IPS-15b (cell line): ENCODE results near the gene TMEM41B.
"Not testable (repeated sequence)": the region's sequence is repeated elsewhere in the genome, so short reads cannot be mapped to it uniquely, and the experiment has no call there.

Source experiments
- H3K27me3 ChIP-seq: one replicate; pipeline ENCODE4 v1.6.1; 2013; ENCODE audit warnings: low read length; ENCODE audit not compliant: control insufficient read depth, insufficient read depth
- H3K36me3 ChIP-seq: one replicate; pipeline ENCODE4 v1.6.1; 2013; ENCODE audit warnings: low read length; ENCODE audit not compliant: control insufficient read depth, insufficient read depth
- H3K4me1 ChIP-seq: one replicate; pipeline ENCODE4 v1.6.1; 2013; ENCODE audit warnings: mild to moderate bottlenecking, low read length; ENCODE audit not compliant: control insufficient read depth, insufficient read depth
- H3K4me3 ChIP-seq: one replicate; pipeline ENCODE4 v1.5.1; 2013; ENCODE audit warnings: low read depth, low read length
- H3K9ac ChIP-seq: one replicate; pipeline ENCODE4 v1.6.1; 2013; ENCODE audit warnings: low read depth, mild to moderate bottlenecking, low read length
- H3K9me3 ChIP-seq: one replicate; pipeline ENCODE4 v1.6.1; 2013; ENCODE audit warnings: mild to moderate bottlenecking, low read length; ENCODE audit not compliant: control insufficient read depth, insufficient read depth

Gene TMEM41B

DNA sequence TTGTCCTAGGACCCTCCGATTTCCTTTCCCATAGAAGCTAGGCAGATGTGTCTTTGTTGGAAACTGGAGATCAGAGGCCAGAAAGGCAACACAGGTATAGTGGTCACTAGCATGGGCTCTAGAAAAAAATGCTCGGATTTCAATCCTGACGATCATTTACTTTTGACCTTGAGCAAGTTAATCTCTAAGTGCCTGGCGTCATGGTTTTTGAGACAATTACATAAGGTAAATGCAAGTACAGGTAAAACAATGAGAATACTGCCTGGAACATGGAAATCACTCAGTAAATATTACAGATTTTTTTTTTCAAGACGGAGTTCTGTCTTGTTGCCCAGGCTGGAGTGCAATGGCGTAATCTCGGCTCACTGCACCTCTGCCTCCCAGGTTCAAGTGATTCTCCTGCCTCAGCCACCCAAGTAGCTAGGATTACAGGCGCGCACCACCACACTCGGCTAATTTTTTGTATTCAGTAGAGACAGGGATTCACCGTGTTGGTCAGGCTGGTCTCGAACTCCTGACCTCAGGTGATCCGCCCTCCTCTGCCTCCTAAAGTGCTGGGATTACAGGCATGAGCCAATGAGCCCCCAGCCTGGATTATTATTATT is 48.2 kb downstream of the TMEM41B start:
- peak overlapping the region; percentile 91 for H3K4me3 ChIP-seq
- peaks cover 8% of the 10 kb centered on the region for H3K4me1 ChIP-seq
- no peaks in the 10 kb centered on the region for H3K27me3 ChIP-seq
- no peaks in the 10 kb centered on the region for H3K36me3 ChIP-seq
- no peaks in the 10 kb centered on the region for H3K9me3 ChIP-seq
- no peak overlapping the region for H3K9ac ChIP-seq

DNA sequence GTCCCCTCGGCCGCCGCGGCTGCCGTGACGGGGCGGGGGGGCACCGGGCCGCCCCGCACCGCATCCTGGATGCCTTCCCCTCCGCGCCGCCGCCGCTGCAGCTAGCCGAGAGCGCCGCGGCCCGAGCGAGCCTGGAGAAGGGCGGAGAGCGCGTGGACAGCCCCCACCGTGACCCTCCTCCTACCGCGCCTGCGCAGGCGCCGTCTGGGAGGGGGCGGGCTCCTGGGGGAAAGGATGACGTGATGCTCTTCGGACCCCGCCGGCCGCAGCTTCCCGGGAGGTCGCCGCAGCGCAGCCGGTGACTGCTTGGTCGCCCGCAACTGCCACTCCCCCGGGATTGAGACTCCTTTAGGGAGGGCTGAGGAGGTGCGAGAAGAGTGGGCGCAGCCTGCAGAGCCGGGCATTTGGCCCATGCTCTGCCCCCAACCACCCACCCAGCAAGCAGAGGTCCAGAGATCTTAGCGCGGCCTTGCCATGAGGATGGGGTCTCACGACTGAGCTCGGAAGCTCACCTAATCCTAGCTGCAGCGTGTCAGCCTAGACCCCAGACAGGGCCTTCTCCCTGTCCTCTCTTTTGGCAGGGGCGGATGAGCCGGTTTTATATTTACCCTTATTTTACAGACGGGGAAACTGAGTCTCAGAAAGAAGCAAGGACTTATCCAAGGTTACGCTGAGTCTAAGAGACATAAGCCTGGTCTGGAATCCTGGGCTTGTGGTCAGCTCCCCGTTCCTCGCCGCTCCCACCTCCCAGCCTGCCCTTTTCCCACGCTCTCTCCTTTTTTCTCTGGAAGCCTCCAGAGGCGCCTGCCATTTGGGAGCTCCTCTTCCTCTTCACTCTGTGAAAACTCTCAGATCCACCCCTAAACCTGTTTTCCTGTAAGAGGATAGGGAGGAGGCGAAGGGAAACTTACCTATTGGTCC is 48.9 kb downstream of the TMEM41B start, which contains the start of gene DENND5A:
Gene DENND5A (minus strand): TSS at position 140 of the 921 bp plus-strand sequence. CDS start 281 bp downstream, outside the sequence.
- Histone ChIP-seq H3K36me3 (no peaks in the 10 kb centered on the region), H3K4me1 (peaks cover 8% of the 10 kb centered on the region), H3K9ac (peak within 1 kb of the TSS; percentile 71), H3K27me3 (no peaks in the 10 kb centered on the region), H3K9me3 (no peaks in the 10 kb centered on the region), H3K4me3 (peak within 1 kb of the TSS; percentile 91)

DNA sequence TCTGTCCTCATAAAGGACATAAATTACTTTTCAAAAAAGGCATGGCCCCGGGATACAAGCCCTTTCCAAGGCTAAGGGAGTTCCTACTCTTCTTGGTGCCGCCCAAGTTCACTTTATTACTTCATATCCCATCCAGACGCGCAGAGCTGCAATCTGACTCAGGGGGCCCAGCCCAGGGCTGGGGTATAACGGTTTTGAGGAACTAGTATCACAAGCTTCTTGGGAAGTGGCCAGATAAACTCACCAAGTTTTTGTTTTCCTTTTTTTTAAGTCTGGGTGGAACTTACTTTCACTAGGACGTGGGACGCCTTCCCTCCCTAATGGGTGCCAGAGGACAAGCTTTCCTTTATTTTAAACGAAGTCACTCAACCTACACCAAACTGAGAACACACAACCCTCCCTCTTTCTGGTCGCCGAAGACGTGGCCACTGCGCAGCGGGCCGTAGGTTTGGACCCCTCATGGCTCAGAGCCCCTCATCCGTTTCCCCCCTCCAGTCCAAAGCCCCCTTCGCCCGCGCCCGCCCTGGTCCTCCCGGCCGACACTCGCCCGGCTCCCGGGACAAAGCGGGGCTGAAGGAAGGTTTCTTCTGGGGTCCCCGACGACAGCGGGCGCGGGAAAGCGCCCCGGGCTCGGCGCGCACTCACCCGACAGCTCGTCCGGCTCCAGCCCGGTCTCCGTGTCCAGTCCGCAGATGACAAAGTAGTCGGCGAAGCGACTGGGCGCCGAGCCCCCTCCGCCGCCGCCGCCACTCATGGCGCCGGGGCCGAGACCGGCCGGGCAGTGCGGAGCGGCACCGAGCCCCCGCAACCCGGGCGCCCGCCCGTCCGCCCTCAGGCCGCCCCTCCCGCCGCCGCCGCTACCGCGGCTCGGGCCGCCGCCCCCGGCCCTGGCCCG is 49.8 kb downstream of the TMEM41B start:
- Histone ChIP-seq H3K27me3 (no peaks in the 10 kb centered on the region), H3K4me1 (peaks cover 8% of the 10 kb centered on the region), H3K4me3 (peak overlapping the region; percentile 91), H3K9me3 (no peaks in the 10 kb centered on the region), H3K9ac (peak overlapping the region; percentile 71), H3K36me3 (no peaks in the 10 kb centered on the region)

DNA sequence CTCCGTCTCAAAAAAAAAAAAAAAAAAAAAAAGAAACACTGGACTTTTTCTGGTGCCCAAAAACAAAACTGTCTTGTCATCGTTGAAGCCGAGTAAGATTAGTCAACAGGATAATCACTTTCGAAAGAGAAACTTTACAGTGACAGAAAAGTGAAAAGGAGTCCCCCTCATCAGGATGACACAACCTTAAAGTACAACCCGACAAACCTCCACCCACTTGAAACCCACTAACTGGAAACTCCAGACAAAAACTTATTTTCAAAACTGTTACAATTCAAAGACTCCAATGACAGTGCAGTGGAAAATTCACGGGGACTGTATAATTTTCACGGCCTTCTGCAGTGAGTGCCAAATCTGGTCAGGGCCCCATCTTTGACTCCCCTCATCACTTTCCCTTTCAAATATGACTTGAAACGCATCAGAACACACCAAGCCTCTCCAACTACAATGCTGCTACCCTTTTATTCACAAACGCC is 50.5 kb downstream of the TMEM41B start:
- peak overlapping the region; percentile 61 for H3K4me3 ChIP-seq
- no peaks in the 10 kb centered on the region for H3K27me3 ChIP-seq
- peak overlapping the region; percentile 71 for H3K9ac ChIP-seq
- no peaks in the 10 kb centered on the region for H3K36me3 ChIP-seq
- H3K4me1 ChIP-seq = peaks cover 8% of the 10 kb centered on the region
- no peaks in the 10 kb centered on the region for H3K9me3 ChIP-seq

DNA sequence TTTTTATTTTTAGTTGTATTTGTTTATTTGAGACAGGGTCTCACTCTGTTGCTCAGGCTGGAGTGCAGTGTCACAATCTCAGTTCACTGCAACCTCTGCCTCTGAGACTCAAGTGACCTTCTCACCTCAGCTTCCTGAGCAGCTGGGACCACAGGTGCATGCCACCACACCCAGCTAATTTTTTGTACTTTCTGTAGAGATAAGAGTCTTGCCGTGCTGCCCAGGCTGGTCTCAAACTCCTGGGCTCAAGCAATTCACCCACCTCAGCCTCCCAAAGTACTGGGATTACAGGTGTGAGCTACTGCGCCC is 53.6 kb downstream of the TMEM41B start:
- not testable (repeated sequence) for H3K36me3 ChIP-seq, H3K27me3 ChIP-seq, H3K9me3 ChIP-seq, H3K4me1 ChIP-seq, H3K4me3 ChIP-seq, H3K9ac ChIP-seq

DNA sequence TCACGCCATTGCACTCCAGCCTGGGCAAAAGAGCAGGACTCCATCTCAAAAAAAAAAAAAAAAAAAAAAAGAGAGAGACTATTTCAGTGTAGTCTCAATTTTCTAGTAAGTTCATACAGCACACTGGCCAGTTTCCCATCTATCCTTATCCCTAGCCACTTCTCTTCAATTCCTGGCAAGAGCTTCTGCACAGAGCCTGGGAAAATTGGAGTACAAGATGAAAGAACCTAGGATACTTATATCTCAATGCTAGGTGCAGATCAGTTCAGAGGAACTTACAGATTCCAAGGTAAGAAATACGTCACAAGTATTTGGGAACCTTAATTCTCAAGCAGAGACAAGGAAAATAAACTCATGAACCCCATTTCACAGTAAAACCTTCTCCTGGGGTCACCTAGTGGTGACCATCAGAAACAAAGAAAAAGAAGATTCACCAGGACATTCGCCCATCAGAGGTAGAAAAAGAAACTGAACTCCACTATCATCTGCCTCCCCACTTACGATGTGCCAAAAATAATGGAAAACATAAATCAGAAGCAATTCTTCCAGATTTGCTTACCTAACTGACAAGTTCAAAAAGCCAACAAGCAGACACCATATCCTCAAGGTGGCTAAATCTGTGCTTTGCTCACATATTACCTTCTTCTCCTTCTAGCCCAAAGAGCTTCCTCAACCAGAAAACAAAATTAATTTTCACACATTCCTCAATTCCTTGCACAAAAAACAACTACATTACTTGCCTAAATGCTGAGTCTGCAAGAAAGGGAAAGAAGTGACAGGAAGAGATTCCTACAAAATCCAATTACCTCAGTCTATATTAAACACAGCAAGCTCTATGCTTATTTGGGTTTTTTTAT is 54.2 kb downstream of the TMEM41B start:
- Histone ChIP-seq H3K4me3 (no peak overlapping the region), H3K36me3 (no peaks in the 10 kb centered on the region), H3K4me1 (no peaks in the 10 kb centered on the region), H3K9me3 (no peaks in the 10 kb centered on the region), H3K27me3 (no peaks in the 10 kb centered on the region), H3K9ac (no peak overlapping the region)

DNA sequence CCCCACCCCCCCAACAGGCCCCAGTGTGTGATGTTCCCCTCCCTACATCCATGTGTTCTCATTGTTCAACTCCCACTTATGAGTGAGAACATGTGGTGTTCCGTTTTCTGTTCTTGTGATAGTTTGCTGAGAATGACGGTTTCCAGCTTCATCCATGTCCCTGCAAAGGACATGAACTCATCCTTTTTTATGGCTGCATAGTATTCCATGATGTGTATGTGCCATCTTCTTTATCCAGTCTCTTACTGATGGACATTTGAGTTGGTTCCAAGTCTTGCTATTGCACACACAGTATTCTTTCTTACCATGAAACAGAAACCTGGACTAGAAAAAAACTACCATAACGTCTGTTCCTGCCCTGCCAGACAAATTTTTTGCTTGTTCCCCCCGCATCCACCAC is 56.1 kb downstream of the TMEM41B start:
- not testable (repeated sequence) for H3K4me1 ChIP-seq, H3K9me3 ChIP-seq, H3K36me3 ChIP-seq, H3K9ac ChIP-seq, H3K4me3 ChIP-seq, H3K27me3 ChIP-seq

DNA sequence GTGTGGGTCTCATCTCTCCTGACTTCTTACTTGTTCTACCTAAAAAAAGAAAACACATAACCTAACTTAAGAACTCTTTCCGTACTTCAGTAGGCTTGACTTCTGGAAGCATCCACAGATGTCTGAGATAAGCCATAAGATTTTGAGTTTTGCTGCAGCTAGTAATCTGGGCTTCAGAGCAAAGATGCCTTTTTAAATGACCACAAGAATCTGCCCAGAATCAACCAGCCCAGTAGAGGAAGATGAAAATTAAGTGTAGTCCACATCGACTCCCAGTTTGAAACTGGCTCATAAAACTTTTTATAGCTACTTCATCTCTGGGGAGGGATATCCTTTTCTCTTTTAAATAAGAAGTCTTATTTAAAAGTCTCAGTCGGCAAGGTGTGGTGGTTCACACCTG is 60.0 kb downstream of the TMEM41B start:
- Histone ChIP-seq H3K27me3 (no peaks in the 10 kb centered on the region), H3K4me1 (no peaks in the 10 kb centered on the region), H3K36me3 (no peaks in the 10 kb centered on the region), H3K4me3 (no peak overlapping the region), H3K9ac (no peak overlapping the region), H3K9me3 (no peaks in the 10 kb centered on the region)

DNA sequence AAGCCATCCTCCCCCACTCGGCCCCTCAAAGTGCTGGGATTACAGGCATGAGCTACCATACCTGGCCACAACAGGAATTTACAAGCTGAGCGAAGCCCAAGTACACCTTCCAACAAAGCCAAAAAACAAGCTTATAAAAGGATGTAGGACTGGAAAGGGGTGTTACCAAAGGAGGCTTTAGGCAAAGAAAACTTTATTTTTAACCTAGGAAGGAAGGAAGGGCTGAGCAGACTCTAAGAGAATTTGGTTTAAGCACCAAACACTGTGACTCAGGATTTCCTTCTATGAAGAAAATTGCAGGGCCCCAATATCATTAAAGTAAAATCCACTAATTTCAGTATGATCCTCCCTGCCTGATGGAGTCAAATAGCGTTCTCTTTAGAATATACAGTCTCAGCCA is 61.3 kb downstream of the TMEM41B start:
- H3K9me3 ChIP-seq = no peaks in the 10 kb centered on the region
- H3K36me3 ChIP-seq = no peaks in the 10 kb centered on the region
- H3K4me3 ChIP-seq = no peak overlapping the region
- H3K9ac ChIP-seq = no peak overlapping the region
- no peaks in the 10 kb centered on the region for H3K27me3 ChIP-seq
- H3K4me1 ChIP-seq = peaks cover 2% of the 10 kb centered on the region

DNA sequence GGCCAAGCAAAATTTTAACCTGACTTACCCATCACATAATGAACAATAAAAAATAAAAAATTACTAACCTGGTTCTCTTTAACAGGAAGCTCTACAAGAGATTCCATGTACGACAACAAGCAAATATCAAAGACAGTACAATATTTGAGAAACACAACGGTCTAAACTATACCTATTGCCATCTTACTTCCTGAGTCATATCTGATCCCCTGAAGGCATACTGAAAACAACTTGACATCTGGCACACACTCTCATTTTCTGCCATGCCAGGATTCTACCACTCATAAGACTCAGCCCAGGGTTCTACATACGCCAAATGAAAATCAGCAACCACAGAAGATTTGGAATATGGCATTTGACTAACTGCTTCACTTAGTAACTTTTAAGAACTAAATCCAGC is 63.1 kb downstream of the TMEM41B start:
- Histone ChIP-seq H3K4me1 (peaks cover 2% of the 10 kb centered on the region), H3K27me3 (no peaks in the 10 kb centered on the region), H3K4me3 (no peak overlapping the region), H3K9me3 (no peaks in the 10 kb centered on the region), H3K36me3 (no peaks in the 10 kb centered on the region), H3K9ac (no peak overlapping the region)

DNA sequence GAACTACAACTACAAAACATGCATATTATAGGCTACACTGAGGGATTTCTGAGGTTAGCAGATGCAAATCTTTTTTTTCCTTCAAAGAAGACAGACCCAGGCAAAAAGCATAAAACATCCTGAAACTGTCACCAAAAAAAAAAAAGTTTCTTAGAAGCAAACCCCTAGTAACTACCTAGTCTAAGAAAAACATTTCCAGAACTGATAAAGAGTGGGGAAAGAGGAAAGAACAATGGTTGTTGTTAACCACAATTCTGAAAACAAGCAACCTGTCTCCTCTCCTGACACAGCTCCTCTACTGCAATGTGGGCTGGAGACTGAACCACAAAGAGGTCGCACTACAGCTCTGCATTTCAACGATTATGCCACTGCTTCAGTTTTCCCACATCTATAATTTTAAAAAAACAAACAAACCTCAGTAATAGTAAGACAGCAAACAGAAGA is 64.2 kb downstream of the TMEM41B start:
- Histone ChIP-seq H3K4me3 (no peak overlapping the region), H3K4me1 (peaks cover 2% of the 10 kb centered on the region), H3K9me3 (no peaks in the 10 kb centered on the region), H3K9ac (no peak overlapping the region), H3K36me3 (no peaks in the 10 kb centered on the region), H3K27me3 (no peaks in the 10 kb centered on the region)
